ENCODE results near the gene PRKAA1.

- TF ChIP-seq POLR2A (IDR thresholded peaks at IDR 0.05; ENCODE audit: low read length): no peak
- TF ChIP-seq CTCF (IDR thresholded peaks at IDR 0.05): no peak
- TF ChIP-seq CHD2 (IDR thresholded peaks at IDR 0.05; ENCODE audit: low read length, partially characterized antibody): no peak
- TF ChIP-seq ESRRA (IDR thresholded peaks at IDR 0.05; ENCODE audit: borderline replicate concordance, low read length): no peak
- TF ChIP-seq MAX (IDR thresholded peaks at IDR 0.05): no peak
- TF ChIP-seq PBX3 (IDR thresholded peaks at IDR 0.05): no peak
These were observed 18.6 kb downstream of the PRKAA1 start for GRCh38 chr5:40779561-40779960.

Measured in A549 (cell line).